Activated T-cell treated with anti-CD3 and anti-CD28 coated beads, Interleukin-2, amount 50 U/mL, for 4 hours (primary cell): ENCODE data around the gene FLCN. TPM values are rescaled to one million over a fixed set of nuclear protein-coding genes. Genes with fewer than 3 reads are reported as not detected.

Experiments
- ATAC-seq, 2 donors: fragments of 200-7000 bp; cut with Tn5 transposase; one replicate each; pipeline ENCODE4 v1.10.0; 2021
- DNase-seq: peaks from one replicate; pipeline ENCODE4 v3.0.0-alpha.2; 2020
- H3K27me3 Mint-ChIP-seq: one replicate; pipeline ENCODE4 v1.8.0; 2021; ENCODE audit warnings: low read depth, mixed read lengths
- H3K36me3 Mint-ChIP-seq: one replicate; pipeline ENCODE4 v1.8.0; 2022; ENCODE audit warnings: mixed read lengths; ENCODE audit not compliant: insufficient read depth
- H3K4me1 Mint-ChIP-seq: one replicate; pipeline ENCODE4 v1.8.0; 2021; ENCODE audit warnings: low read depth, mixed read lengths
- H3K4me3 Mint-ChIP-seq: one replicate; pipeline ENCODE4 v1.8.0; 2021; ENCODE audit warnings: mild to moderate bottlenecking, moderate library complexity, mixed read lengths
- H3K9me3 Mint-ChIP-seq: one replicate; pipeline ENCODE4 v1.8.0; 2021; ENCODE audit warnings: mixed read lengths
- total RNA-seq, 3 donors: library from RNA; stranded (reverse); gene quantifications; one replicate each; pipeline ENCODE4 v1.2.1, GENCODE V29; 2021

Gene FLCN
- total RNA-seq, 3 donors from 2014 or later: 15.6 to 27.0 (median 25.6) TPM

GRCh38 chr17:17165666-17166308 is 71.2 kb downstream of the FLCN start:
- Mint-ChIP-seq H3K4me1 (peaks cover 20% of the 10 kb centered on the region), H3K9me3 (no peaks in the 10 kb centered on the region), H3K36me3 (peaks cover 35% of the 10 kb centered on the region), H3K27me3 (no peaks in the 10 kb centered on the region), H3K4me3 (no peak overlapping the region)
- ATAC-seq (no peak), DNase-seq (no peak)

DNA sequence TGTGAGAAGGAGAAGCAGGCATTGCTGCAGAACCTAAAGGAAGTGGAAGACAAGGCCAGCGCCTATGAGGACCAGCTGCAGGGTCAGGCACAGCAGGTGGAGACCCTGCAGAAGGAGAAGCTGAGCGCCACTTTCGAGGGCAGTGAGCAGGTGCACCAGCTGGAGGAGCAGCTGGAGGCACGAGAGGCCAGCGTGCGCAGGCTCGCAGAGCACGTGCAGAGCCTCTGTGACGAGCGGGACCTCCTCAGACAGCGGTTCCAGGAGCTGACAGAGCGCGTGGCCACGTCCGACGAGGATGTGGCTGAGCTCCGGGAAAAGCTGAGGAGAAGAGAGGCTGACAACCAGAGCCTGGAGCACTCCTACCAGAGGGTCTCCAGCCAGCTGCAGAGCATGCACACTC is 72.3 kb downstream of the FLCN start:
- H3K4me1 Mint-ChIP-seq: peaks cover 12% of the 10 kb centered on the region
- H3K36me3 Mint-ChIP-seq: peaks cover 39% of the 10 kb centered on the region
- DNase-seq (no peak), ATAC-seq (no peak)
- H3K9me3 Mint-ChIP-seq: no peaks in the 10 kb centered on the region
- H3K27me3 Mint-ChIP-seq: no peaks in the 10 kb centered on the region
- no peak overlapping the region for H3K4me3 Mint-ChIP-seq

DNA sequence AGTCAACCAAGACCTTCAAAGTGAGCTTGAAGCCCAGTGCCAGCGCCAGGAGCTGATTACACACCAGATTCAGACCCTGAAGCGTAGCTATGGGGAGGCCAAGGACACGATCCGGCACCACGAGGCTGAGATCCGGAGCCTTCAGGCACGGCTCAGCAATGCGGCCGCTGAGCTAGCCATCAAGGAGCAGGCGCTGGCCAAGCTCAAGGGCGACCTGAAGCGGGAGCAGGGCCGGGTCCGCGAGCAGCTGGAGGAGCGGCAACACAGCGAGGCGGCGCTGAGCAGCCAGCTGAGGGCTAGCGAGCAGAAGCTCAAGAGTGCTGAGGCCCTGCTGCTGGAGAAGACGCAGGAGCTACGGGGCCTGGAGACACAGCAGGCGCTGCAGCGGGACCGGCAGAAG is 72.8 kb downstream of the FLCN start:
- H3K27me3 Mint-ChIP-seq: no peaks in the 10 kb centered on the region
- no peak for DNase-seq
- peaks cover 42% of the 10 kb centered on the region for H3K36me3 Mint-ChIP-seq
- H3K4me3 Mint-ChIP-seq: no peak overlapping the region
- peaks cover 10% of the 10 kb centered on the region for H3K4me1 Mint-ChIP-seq
- H3K9me3 Mint-ChIP-seq: no peaks in the 10 kb centered on the region
- no peak for ATAC-seq

Other genes with a start within 250 kb of the FLCN start
- gene MPRIP, start 194.7 kb downstream of the FLCN start, total RNA-seq: 100 to 1,000 TPM; 121 to 132 (median 132) TPM
- gene PLD6, start 30.8 kb downstream of the FLCN start, total RNA-seq: 10 to 100 TPM; 27.4 to 38.3 (median 32.7) TPM
- 100 to 1,000 TPM; 154 to 163 (median 161) TPM for gene COPS3, start 44.1 kb upstream of the FLCN start, total RNA-seq
- gene NT5M, start 66.2 kb upstream of the FLCN start, total RNA-seq: 1 to 10 TPM; 2.6 to 3.3 (median 3.2) TPM
- gene MED9, start 239.8 kb upstream of the FLCN start, total RNA-seq: 10 to 100 TPM; 15.0 to 16.4 (median 15.0) TPM